HG03097 (cell line): ENCODE results near the gene TMEM30B.

Source experiments
- ATAC-seq: cut with Tn5 transposase; IDR thresholded peaks from one replicate; pipeline ENCODE4 v1.9.1; 2021; ENCODE audit not compliant: unreplicated experiment, low FRiP score

TMEM30B gene

DNA sequence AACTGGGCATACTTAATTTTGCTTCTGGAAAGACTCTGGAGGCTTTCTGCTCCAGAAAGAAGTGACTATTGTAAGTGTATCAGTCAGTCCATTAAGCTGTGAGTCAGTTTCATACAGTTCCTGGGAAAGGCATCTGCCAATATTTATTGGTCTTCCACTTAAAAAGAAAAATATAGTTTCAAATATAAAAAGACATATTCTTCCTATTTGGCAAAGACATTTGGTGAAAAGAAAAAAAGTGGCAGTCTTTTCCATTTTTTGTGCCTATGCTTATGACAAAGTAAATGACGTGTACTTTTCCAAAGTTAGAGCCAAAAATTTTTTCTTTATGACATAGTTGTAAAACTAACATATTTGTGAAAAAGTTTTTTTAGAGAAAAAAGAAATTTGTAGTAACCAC, 12.3 kb downstream of the TMEM30B start:
- ATAC-seq: no peak

- no peak for ATAC-seq
These were observed 14.0 kb downstream of the TMEM30B start for GRCh38 chr14:61266891-61267740.

GRCh38 chr14:61266436-61266835, 14.7 kb downstream of the TMEM30B start:
- ATAC-seq: no peak

DNA sequence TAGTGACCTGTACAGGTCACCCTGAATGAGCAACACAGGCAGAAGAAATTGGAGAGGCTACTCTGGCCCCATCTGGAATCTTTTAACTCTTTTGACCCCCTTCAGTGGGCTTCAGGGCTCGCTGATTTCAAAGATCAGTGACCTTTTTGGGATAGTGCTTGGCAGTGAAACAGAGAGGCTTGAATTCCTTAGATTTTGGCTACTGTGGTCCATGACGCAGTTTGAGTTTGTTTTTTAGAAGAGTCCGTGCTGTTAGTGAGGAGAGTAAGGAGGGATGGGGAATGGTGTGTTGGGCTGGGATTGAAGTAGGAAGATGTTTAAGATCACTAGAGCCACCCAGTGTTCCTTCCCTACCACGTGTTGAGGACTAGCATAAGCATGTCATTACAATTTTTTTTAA, 16.5 kb downstream of the TMEM30B start:
- no peak for ATAC-seq

GRCh38 chr14:61264010-61264571, 17.0 kb downstream of the TMEM30B start:
- no peak for ATAC-seq

DNA sequence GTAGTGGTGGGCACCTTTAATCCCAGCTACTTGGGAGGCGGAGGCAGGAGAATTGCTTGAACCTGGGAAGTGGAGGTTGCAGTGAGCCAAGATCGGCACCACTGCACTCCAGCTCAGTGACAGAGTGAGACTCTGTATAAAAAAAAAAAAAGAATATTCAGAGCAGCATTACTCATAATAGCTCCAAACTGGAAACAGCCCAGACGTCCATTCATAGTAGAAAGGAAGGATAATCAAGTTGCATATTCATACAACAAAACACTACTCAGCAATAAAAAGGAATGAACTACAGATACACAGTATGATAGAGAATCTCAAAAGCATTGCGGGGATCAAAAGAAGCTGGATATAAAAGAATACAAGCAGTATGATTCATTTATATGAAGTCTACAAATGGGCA, 19.1 kb downstream of the TMEM30B start:
- ATAC-seq: no peak

GRCh38 chr14:61260939-61261776, 20.0 kb downstream of the TMEM30B start:
- no peak for ATAC-seq

DNA sequence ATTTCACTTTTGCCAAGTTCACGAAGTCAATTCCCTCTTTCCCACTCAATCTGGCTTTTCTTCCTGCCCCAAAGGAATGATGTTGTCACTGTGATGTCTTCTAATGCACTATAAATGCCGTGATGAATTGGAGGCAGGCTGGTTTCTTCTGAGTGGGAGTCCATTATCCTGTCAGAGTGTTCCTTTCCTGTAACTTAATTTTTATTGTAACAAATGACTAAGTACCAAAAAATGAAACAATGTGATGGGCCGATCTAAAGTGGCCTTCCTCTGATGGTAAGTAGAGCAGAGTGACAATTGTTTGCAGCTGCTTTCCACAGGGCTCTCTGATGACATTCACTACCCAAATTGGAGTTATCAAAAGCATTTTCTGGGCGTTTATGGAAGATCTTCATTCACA, 22.2 kb downstream of the TMEM30B start:
- ATAC-seq: no peak

GRCh38 chr14:61257469-61258057, 23.6 kb downstream of the TMEM30B start:
- ATAC-seq: no peak

GRCh38 chr14:61256826-61257468, 24.2 kb downstream of the TMEM30B start:
- no peak for ATAC-seq

- no peak for ATAC-seq
These were observed 25.2 kb downstream of the TMEM30B start for GRCh38 chr14:61255968-61256367.

- ATAC-seq: no peak
These were observed 26.2 kb downstream of the TMEM30B start for GRCh38 chr14:61254808-61255526.

DNA sequence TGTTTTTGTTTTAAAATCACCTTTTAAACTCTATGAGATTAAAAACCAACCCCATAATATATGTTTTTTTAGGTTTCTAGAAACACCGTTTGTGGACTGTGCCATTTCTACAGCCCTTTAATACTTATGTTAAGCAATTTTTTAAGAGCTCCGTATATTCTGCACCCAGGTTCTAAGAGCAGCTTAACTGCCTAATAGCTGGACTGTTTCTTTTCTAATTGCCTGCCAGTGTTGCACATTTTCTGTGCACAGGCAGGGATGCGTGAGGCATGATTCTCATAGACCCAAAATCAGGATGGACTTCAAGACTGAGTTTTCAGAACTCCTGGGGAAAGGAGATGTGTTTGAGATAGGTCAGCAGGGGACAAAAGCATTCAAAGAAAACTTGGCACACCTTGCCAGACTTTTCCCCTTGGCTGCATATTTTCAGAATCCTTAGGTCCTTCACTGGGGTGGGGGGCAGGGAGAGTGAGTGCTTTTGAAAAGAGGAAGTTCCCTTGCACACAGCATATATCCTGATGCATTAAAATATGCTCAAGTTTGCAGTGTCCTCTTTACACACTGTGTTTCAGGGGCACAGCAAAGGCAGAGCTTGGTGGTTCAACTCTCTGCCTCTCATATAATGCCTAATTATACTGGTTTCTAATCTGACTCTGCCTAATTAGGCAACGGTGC, 27.9 kb downstream of the TMEM30B start:
- ATAC-seq: no peak

DNA sequence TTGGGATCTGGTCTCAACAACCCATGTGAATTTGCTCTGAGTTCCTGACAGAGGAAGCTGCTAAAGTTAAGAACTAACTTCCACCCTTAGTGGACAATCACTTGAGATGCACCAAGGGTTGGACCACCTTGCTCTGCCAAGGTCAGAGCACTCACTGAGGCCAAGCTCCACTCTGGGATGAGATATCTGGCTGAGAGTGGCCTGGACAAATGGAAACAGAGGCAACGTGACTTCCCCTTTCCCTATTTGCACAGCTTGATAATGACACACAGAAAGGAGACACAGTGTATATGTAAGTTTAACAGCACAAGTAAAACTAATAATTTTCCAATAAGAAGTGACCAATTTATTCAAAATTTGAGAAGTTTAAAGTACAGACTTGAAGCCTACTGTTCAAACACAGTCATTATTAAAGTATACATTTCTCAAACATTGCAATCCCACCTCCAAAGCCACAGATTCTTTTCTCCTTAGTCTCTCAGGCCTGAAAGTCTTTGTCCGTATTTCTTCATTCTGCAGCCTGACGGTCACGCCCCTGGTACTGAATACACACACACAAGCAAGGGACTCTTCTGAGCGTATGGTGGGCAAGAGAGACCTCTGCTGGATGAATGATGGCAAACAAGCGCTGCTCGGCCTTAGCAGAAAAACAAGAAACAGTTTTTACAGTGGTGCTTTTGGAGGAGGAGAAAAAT, 28.6 kb downstream of the TMEM30B start:
- ATAC-seq: peak; percentile 84

DNA sequence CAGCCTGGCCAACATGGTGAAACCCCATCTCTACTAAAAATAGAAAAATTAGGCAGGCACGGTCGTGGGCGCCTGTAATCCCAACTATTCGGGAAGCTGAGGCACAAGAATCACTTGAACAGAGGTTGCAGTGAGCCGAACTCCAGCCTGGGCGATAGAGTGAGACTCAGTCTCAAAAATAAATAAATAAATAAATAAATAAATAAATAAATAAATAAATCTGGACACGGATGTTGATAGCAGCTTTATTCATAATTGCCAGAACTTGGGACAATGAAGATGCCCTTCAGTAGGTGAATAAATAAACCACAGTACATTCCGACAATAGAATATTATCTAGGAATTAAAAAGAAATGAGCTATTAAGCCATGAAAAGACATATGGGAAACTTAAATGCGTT, 31.1 kb downstream of the TMEM30B start:
- ATAC-seq: no peak

GRCh38 chr14:61247935-61248334, 33.2 kb downstream of the TMEM30B start:
- ATAC-seq: no peak

DNA sequence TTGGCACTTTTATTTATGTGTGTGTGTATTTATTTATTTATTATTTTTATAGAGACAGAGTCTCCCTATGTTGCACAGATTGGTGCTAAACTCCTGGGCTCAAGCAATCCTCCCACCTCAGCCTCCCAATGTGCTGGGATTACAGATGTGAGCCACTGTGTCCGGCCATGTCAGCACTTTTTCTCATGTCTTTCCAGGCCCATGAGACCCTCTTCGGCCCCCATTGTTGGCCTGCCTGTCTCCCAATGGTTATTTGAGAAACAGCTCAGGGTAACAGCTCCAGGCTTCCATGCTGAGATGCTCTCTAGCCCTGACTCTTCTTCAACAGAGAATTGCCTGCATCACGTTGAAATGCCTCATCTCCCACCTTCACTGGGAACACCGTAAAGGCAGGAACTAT, 34.4 kb downstream of the TMEM30B start:
- no peak for ATAC-seq

GRCh38 chr14:61244009-61244408, 37.1 kb downstream of the TMEM30B start:
- ATAC-seq: no peak

- ATAC-seq: no peak
These were observed 40.9 kb downstream of the TMEM30B start for GRCh38 chr14:61240206-61240605.
